ENCODE results near the gene H3-3A. TPM values are rescaled to one million over a fixed set of nuclear protein-coding genes. Genes with fewer than 3 reads are reported as not detected.

The H3-3A gene
- total RNA-seq, 1 experiment from 2014 or later = 275 TPM

DNA sequence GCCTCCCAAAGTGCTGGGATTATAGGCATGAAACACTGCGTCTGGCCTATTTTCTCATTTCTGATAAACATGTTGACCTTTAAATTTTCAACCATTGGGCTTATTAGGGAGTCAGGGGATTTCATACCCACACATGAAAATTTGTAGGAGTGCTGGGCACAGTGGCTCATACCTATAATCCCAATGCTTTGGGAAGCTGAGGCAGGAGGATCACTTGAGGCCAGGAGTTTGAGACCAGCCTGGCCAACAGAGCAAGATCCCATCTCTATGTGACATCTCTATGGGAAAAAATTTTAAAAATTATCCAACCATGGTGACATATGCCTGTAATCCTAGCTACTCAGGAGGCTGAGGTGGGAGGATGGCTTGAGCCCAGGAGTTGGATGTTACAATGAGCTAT, 10.5 kb upstream of the H3-3A start:
- no peak for DNase-seq (ENCODE audit: low spot score)

DNA sequence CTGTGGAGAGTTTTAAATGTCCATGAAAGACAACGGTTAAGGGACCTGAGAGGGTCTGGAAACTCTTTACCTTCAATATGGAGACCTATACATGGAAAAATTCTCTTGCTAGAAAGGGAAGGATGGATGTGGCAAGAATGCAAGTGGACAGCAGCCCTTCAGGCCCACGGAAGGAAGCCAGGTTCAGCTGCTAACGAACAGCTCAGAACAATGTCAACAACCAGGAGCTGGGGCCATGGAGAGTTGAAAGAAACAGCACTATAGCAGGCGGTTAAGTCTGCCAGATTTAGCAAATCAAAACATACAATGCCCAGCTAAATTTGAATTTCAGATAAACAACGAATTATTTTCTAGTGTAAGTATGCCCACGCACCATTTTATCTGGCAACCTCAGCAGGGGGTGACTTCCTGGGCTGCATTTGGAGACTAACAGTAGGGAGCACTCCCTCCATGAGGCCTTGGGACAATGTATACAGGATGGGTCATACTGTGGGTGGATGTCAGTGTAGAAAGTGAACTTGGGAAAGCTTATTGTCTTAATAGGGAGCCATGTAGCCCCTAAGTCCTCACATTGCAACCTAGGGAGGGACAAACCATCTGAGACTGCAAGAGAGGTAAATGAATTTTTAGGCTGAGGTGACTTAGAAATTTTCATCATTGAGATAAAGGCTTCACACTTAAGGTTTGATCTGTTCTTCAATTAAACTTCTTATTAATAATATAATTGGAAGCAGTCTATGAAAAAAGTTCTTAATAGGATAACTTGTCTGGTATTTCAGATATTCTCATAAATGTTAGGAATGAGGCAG, 7.8 kb upstream of the H3-3A start:
- no peak for DNase-seq (ENCODE audit: low spot score)

DNA sequence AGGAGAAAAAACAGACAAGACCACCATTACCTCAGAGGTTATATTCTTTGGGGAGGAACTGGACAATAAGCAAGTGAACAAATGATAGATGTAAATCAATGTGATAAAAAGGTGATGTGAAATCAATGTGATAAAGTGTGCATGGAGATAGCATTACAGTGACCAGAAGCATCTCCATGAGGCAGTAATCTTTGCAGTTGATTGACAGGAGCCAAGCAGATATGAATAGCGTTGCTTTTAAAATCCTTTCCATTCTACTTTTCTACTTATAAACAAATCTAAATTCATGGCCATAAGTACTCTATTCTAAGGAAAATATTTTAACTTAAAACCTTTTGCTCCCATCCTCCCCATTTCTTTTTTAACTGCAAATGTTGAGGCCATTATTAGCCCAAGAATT, 2.8 kb upstream of the H3-3A start:
- no peak for DNase-seq (ENCODE audit: low spot score)

DNA sequence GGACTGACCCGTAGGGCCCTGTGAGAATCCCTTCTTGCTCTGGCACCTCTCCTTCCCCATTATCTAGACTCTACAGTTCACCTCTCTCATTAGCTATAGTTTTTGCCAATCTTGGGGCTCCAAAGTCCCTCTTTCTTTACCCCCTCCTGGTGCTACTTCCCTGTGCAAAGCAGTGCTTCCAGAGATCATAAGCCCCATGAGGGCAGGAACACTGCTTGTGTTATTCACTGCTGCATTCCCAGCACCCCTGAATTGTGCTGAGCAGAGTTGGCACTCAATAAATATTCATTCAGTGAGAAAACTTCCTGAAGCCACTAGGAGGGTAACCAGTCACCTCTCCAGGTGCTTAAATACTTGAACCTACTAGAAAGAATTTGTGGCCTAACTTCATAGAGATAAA, 2.1 kb upstream of the H3-3A start:
- DNase-seq (ENCODE audit: low spot score) = no peak

DNA sequence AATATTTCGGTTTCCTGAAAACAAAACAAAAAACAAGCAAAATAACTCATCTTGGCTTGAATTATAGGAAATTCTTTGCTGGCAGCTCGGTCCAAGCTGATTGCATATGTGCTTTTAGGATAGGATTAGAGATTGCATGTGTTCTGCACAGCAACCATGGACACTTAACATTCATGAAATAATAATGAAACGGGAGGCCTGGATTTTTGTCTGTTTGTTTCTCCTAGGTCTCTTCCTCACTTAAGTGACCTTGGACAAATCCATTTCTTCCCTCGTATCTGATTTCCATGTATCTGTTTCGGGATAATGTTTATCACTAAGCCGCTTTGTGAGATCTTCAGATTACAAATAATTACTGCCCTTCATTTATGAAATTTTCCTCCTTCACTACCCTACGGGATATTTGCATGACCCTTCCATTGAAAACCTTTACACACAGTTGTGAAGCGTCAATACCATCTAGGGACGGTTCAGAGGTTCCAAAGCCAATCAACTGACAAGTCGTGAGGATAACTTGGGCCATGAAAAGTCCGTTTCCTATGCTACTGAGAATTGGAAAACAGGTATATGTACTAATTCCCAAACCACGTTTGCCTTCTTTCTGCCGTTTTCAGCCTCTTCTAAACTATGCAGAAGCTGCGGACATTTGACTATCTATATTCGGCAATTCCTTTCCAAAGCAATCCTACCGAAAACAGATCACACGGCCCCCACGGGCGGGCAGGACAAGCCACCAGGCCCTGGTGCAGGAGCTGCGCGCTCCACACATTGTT, 1.3 kb upstream of the H3-3A start:
- peak; percentile 60 for DNase-seq (ENCODE audit: low spot score)

DNA sequence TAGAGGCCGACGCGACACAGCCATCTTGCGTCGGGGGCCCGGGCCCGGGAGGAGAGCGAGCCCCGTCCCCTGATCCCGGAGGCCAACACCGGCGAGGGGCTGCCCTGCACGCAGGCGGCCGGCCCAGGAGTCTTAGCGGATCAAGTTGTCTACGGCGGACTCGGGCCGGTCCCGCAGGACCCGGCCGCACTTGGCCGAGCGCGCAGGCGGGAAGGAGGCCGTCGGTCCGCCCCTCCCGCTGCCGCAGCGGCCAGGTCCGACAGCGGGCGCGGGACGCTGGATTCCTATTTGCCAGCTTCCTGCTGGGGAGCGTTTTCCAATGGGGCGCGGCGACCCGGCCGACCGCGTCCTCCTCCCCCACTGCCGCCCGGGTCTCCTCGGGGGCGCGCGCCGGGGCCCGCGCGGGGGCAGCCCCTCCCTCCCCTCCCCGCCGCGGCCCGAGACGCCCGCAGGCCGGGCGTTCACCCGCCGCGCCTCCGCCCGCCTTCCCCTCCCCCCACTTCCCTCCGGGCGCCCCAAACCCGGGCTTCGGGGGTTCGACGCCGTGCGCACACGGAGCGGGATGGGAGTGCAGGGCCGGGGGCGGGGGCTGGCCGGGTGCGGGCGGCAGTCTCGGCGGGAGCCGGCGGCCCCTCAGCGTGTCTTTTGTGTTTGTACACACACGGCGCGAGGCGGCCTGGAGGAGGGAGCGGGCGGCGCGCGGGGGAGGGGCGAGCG, 517 bp upstream of the H3-3A start:
- DNase-seq (ENCODE audit: low spot score) = peak; percentile 82

DNA sequence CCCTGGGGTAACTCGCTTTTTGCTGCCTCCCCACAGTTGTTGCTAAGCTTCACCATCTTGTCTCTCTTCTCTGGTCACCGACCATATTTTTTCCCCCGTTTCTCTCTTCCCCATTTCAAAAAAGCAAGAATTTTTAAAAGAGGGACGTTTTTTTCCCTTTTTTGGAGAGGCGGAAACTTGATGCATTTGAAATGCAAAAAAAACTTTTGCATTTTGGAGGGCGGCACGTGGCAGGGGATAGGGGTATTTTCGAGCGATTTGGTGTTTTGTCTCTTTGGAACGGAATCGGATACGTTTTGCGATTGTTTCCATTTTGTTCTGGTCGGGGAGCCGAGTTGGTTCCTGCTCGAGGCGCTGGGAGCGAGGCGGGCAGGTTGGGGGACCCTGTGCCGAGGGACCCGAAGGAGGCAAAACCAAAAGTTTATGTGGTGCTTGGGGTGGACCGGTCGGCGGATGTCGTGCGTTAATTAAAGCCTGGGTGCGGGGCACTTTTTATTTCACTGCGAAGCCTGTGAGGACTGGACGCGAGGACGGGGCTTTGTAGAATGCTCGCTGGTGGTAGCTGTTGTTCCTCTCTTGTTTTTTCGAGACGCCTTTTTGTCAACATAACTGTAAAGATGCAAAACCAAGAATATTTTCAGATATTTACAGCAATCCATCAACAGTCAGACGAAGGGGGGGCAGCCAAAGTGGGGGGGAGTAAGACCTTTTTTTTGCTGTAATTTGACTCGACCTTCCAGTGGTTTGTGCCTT, 884 bp downstream of the H3-3A start:
- DNase-seq (ENCODE audit: low spot score) = peak; percentile 67

DNA sequence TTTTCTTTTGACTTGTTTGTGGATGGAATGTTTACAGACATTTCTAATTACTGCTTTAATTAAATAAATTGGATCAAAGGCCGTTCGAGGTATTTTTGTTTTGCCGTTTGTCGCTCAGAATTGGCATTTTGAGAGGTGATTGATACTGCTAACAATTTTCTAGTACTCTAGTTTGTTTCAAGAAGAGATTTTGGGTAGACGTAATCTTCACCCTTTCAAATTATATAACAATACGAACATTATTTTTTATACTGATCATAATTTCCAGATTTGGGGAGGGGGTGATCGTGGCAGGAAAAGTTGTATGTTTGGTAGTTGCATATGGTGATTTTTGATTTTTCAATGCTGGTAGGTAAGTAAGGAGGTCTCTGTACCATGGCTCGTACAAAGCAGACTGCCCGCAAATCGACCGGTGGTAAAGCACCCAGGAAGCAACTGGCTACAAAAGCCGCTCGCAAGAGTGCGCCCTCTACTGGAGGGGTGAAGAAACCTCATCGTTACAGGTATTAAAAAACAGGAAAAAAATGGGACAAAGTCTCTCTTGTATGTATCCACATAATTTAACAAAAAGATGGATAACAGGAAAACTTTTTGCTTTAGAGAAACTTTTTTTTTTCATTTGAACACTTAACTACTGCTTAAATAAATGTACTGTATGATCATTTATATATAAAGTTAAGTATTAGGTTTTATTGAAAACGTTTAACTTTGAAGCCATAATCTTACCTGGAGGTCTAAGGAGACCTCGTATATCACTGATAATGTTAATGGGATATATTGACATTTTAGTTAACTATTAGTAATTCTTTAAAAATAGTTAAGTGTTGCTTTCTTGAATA, 1.7 kb downstream of the H3-3A start:
- DNase-seq (ENCODE audit: low spot score) = peak; percentile 82

DNA sequence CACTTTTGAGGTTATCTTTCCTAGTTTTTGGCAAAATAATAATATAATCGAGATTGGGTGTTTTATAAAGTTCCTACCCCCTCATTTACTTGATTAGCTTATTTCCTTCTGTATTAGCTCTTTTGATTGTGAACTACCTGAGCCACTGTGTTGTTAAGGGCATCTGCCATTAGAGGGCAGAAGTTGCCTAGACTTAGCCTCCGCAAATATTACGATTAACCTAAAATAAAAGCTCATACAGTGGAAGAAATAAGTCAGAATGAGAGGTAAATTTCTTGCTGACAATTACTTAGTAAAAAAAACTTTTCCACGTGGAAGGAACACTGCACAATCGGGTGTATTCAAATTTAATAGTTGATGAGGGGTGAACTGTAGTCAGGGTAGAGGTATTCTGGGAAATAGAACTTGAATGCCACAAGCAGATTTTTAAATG, 2.3 kb downstream of the H3-3A start:
- DNase-seq (ENCODE audit: low spot score) = peak; percentile 79

DNA sequence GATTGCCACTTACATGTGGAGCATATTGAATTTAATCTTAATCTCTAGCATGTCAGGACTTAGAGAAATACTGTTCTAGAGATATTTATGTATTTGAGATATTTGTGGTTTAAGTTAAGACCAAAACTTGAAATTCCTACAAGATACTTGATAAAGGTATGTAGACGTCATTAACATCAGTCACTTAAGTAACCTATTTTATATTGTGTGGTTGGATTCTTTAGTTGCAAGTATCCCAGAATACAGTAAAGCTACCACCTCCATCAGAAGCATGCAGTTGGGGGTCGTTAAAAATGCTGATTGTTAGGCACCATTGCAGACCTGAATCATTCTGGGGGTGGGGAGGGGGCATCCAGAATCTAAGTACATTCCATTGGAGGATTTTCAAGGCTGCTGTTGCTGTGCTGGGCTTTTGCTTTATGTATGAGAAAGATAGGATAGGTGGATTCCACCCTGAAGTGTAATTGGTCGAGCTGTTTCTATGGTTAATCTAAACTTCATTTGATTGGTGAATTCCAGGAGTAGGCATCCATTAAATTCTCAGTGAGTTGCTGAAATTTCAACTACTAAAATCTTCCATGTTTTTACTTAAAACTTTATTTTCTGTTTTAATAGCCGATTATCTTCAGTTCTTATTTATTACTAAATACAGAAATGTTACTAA, 4.0 kb downstream of the H3-3A start:
- no peak for DNase-seq (ENCODE audit: low spot score)

DNA sequence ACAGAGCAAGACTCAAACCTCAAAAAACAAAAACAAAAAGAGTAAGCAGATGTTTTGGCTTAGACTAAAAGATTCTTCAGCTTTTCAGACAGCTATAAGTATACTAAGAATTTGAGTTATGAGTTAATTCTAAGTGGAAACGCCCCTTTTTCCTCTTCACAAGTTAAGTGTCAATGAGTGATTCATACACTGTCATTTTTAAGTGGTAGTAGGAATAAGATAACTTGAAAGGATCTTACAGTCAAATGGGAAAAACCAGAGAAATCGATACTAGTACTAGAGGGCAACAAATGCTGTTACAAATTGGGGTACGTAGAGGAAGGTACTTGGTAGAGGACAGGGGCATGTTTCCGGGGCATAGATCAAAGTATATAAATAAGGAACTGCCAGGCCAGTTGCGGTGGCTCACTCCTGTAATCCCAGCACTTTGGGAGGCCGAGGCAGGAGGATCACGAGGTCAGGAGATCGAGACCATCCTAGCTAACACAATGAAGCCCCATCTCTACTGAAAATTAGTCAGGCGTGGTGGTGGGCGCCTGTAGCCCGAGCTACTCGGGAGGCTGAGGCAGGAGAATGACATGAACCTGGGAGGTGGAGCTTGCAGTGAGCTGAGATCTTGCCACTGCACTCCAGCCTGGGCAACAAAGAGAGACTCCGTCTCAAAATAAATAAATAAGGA, 7.4 kb downstream of the H3-3A start:
- DNase-seq (ENCODE audit: low spot score) = no peak

DNA sequence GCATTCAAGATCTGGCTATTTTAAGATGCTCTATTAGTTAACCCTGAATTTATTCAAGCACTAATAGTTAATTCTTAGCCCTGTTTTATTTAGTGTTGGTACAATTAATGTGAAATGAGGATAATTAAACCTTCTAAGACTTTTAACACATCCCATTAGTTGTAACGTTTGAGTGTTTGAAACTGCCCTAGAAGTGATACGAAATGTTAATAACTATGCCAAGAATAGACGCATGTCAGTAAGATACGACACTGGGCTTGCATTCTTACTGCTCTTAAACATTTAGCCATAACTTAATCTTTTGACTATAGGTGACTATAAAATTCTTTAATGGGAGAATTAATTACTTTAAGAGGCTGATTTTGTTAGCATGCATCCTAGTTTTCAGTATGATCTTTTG, 9.8 kb downstream of the H3-3A start:
- no peak for DNase-seq (ENCODE audit: low spot score)

DNA sequence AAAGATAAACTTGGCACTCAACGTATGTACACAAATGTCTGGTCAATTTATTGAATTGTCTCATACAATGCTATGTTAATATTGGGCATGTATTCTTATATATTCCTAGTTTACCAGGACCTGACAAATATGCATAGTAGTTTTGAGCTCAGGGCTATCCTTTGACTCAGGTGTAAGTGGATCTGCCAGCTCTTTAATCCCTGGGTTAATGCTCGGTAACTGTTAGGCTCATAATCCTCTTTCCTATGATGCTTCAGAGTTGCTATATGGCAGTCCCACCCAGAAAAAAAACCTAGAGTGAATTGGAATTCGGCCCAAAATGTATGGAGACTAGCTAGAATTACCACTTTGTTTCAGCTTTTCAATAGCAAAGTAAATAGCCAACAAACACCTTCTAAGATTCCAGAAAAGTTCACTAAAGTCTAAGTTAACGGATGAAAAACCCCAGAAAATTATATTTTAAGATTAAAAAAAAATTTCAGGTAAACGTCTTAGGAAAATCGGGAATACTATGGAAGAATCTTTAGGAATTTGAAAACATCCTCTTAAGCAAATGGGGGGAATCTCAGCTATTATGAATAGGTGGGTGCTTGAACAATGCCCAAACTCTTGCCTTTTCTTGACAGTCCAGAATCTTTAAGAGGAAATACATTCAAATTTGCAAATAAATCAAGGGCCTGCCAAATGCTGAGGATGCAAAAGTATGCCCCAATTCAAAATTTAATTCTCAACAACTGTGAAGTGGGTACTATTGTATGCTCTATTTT, 10.9 kb downstream of the H3-3A start:
- DNase-seq (ENCODE audit: low spot score) = no peak

DNA sequence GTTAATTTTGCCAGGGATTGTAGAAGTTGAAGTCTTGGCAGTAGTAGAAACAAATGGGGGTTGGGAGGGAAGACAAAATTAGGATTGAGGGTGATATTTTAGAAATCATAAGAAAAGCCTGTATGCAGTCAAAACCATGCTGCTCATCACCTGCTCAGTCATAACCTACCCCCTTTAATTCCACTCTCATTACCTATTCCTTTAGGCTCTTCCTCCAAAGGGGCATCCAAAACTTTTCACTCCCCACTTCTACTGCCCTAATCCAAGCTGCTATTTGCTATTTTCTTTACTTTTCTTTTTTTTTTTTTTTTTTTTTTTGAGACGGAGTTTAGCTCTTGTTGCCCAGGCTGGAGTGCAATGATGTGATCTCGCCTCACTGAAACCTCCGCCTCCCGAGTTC, 11.5 kb downstream of the H3-3A start:
- no peak for DNase-seq (ENCODE audit: low spot score)

DNA sequence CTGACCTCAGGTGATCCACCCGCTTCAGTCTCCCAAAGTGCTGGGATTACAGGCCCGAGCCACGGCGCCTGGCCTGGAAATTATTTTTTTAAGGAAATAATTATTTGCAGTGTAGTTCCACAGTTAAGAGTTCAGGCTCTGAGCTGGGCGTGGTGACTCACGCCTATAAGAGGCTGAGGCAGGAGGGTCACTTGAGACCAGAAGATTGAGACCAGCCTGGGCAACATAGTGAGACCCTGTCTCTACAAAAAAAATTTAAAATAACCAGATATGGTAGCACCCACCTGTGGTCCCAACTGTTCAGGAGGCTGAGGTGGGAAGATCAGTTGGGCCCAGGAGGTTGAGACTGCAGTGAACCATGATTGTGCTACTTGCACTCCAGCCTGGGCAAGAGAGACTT, 13.9 kb downstream of the H3-3A start:
- no peak for DNase-seq (ENCODE audit: low spot score)

DNA sequence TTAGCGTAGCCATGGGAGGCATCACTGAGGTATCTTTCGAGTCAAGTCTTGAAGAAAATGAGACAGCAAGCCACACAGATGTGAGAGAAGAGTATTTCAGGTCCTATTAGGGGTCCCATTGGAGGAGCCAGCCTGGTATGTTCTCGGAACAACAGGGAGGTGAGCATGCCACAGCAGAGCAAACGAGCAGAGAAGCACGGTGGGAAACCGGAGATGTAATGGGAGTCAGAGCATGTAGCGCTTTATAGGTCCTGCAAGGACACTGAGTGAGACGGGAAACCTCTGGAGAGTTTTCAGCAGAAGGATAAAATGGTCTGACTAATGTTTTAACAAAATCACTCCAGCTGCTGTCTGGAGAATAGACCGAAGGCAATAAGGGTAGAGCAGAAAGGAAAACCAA, 15.9 kb downstream of the H3-3A start:
- no peak for DNase-seq (ENCODE audit: low spot score)

DNA sequence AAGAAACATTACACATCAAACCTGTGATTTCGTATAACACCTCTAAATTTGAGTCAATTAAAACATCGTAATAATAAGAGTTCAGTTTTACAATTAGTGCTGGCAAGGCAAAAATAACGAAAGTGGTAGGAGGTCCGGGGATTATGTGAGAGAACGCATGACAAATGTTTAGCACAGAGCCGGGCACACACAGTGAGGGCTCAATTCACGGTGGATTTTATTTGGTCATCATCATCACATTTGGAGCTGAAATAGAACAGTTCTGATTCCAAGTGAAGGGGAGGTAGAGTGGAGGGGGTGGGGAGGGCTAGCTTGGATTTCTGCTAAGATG, 20.0 kb downstream of the H3-3A start:
- no peak for DNase-seq (ENCODE audit: low spot score)

DNA sequence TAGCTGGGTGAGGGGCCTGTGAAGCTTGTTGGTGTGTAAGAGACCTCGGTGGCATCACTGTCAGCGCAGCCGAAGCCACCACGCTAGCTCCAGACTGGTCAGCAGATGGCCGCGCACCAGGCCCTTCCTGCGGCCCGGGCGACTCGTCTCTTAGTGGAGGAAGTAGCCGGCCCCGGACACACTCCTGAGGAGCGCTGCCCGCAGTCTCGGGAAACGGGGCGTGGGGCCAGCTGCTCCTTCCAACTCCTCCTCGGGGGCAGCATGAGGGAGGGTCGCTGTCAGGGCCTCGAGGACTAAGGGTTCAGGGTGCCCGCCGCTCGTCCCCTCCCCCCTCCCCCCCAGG, 20.4 kb downstream of the H3-3A start:
- peak; percentile 57 for DNase-seq (ENCODE audit: low spot score)
